GM21390 (cell line): Measurements from ENCODE around the gene SLCO3A1.
"Not testable (repeated sequence)": the region's sequence is repeated elsewhere in the genome, so short reads cannot be mapped to it uniquely, and the experiment has no call there.

Source experiments
- ATAC-seq: cut with Tn5 transposase; IDR thresholded peaks from one replicate; pipeline ENCODE4 v1.9.1; 2021; ENCODE audit not compliant: unreplicated experiment

SLCO3A1 gene

DNA sequence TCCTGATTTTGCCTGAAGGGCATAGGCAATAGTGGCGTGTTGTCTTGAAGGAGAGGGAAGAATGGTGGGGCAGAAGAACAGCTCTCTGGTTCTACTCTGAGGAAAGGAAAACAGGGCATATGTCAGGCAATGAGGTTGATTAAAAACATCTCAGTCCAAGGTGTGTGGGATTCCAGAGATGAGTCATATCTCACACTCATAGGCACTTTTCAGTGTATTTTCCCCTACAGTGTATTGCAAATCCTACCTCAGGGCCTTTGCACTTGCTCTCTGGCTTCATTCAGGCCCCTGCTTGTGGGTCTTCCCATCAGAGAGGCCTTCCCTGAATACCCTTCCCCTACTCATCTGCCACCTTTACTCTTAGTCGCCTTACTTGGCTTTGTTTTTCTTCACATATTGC lies 107.8 kb downstream of the SLCO3A1 start:
- ATAC-seq = no peak

DNA sequence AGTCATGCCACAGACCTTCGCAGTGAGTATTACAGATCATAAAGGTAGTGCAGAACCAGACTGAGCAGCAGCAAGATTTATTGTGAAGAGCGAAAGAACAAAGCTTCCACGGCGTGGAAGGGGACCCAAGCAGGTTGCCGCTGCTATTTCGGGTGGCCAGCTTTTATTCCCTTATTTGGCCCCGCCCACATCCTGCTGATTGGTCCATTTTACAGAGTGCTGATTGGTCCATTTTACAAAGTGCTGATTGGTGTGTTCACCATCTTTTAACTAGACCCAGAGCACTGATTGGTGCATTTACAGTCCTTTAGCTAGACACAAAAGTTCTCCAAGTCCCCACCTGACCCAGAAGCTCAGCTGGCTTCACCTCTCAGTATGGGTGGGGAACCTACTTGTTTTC lies 110.2 kb downstream of the SLCO3A1 start:
- ATAC-seq = not testable (repeated sequence)

DNA sequence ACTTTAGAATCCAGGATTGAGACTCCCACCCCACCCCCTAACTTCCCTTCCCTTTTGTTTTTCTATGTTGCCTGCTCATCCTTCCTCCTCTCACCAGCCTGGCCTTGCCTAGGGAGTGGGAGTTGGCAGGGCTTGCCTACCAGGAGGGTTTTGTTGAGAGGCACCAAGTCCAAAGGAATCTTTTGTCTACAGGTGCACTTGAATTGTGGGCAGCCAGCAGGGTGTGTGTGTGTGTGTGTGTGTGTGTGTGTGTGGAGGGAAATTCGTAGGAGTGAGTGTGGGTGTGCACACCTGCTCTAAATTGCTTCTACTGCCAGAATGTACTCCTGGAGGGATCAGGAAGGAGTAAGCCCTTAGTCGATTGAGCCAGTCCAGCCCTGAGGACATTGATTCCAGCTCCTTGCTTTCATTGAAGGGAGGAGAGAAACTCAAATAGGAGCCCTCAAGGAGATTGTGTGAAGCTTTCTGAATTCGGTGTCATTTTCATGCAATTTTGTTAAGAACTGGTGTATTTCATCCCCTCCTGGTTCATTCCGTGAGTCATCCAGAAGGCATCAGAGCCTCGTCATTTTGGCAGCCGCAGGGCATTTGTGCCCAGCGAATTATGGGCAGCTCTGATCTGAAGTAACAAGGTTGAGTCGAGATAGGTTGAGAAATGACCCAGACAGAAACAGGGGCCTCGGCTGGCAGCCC lies 112.1 kb downstream of the SLCO3A1 start:
- ATAC-seq = no peak

DNA sequence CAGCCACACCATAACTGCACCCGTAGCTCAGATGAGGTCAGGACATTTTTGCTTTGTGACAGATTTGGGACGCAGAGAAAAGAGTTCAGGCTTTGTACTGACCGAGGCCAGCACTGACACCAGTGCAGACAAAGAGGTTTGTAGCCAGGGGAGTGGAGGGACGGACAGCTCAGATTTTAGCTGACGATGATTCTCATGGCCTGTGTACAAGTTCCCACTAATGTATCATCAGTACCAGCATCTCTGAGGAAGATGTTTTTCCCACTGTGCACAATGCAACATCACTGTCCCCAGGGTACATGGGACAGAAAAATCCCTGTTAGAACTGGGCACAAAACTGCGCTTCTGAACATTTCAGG lies 112.7 kb downstream of the SLCO3A1 start:
- ATAC-seq = no peak

DNA sequence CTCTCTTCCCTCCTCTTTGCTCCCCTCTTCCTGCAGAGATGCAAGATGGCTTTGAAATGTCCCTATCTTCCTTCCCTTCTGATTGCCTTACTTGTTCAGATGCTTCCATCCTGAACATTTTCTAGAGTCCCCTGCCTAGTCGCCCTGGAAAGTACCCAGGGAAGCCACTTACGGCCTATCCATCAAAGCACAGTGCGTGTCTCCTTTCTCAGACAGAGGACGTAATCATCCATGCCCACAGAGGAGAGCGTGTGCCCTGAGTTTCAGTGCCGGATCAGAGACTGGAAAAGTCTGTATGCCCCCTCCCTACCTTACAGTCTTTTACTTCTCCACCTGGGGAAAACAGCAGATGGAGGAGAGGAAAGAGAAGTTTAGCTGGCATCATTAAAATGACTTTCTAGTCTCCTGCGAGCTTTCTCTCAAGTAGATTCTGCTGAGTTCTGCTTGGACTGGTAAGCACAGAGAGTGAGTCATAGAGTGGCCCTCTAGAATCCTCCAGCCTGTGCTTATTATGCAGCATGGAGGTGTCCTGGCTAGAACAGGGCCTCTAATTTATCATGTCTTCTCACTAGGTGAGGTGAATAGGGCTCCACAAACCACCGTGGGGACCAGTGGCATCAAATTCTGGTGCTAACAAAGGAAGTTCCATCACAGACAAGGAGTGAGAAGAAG lies 114.6 kb downstream of the SLCO3A1 start:
- ATAC-seq = no peak

DNA sequence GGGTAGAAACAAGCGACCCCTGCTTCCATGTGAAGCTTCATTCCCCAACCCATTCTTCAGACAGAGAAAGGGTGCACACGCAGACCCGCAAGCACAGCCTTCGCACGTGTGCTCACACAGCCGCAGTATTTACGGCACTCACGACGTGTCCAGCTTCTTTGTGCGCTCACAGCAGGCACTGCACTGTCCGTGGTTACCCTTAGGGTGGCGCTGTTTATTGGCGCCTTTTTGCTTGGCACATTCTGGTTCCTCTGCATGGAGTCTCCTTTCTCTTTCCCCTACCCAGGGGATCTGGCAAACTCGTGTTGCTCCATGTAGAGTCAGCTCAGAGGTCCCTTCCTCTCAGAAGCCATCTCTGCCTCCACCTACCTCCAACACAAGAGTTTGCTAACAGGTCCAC lies 115.1 kb downstream of the SLCO3A1 start:
- ATAC-seq = no peak

DNA sequence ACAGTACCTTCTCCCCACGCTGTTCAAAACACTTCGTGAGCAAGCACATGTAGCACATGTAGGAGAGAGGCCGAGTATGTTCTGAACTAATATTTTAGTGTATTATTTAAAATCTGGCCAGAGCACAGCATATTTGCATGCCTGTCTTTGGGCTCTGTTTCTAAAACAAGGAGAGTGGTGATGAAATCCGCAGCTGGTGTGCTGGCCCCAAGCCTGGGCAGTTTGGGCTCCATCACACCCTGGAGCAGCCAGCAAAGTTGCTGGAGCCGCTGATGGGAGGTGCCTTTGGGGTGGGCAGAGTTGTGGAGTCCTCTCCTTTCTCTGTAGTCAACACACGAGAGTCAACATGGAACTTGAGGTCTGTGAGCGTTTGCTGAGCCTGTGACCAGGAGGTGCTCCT lies 116.6 kb downstream of the SLCO3A1 start:
- no peak for ATAC-seq

DNA sequence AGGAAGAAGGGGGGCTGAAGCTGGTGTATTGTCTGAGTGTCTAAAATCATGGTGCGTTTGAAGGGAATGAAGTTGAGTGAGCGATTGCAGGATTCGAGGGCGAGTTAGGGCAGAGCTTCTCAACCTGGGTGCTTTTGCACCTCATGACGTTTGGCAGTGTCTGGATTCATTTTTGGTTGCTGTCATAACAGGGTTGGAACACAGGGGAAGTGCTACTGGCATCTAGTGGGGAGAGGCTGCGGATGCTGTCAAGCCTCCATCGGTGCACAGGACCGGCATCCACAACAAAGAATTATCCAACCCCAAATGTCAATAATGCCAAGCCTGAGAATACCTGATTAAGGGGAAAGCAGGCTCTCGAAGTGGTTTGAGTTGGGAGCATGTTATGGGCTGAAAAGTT lies 120.0 kb downstream of the SLCO3A1 start:
- ATAC-seq = no peak

DNA sequence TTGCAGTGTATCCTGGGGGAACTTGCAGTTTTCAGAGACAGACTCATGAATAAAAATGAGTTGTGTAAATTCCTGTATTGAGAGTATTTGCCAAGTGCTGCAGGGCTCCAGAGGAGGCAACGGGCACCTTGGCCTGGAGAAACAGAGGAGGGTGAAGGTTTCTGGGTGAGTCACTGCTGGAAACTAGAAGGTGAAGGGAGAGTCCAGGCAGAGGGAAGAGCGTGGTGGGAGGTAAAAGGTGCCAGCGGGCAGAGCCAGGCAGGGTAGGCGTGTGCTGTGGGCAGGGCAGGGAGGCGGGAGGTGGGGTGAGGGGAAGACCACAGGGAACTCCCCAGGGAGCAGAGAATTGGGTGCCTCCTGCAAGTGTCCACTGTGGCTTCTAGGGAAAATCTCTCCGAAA lies 120.8 kb downstream of the SLCO3A1 start:
- ATAC-seq = no peak

DNA sequence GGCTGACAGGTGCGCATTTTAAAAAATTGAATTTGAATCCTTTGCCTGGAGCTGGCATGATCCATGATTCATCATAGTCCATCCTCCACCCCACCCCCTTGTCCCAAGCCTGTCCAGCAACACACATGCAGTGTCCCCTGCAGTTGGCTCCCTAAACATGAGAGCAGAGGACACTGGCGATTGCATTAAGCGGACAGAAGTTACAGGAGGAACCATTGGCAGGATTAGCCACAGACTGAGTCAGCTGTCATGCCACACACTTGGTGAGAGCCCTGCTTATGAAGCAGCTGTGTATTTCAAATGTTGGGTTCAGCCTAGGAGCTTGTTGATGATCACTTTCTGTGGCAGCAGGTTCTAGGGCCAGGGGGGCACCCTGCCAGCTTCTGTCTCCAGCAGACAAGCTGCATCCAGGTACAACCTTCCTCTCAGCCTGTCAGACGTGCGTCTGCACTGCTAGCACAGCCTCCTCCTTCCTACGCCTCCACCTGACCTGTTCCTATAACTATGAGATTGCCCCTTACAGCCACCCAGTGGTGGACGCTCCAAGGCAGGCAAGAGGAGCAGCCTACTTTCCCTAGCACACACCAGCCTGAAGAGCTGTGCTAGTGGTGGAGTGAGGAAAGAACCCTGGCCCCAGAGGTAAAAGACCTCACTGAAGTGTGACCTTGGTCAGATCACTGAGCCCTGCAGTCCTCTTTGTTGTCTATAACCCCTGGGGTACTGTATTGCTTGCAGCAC lies 121.9 kb downstream of the SLCO3A1 start:
- ATAC-seq = no peak

DNA sequence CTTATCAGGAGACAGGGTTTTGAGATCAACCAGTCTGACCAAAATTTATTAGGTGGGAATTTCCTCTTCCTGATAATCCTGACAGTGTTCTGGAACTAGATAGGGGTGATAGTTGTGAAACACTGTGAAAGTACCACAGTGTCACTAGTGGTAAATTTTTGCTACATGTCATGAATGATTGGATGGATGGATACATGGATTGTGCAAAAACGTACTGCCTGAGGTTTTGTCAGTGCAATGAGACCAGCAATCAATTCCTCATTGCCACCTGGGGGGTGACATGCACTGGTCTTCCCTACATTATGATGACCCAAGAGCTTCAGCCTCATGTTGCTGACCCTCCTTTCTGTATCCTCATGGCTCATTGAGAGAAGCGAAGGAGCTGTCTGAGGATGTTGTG lies 123.5 kb downstream of the SLCO3A1 start:
- no peak for ATAC-seq

DNA sequence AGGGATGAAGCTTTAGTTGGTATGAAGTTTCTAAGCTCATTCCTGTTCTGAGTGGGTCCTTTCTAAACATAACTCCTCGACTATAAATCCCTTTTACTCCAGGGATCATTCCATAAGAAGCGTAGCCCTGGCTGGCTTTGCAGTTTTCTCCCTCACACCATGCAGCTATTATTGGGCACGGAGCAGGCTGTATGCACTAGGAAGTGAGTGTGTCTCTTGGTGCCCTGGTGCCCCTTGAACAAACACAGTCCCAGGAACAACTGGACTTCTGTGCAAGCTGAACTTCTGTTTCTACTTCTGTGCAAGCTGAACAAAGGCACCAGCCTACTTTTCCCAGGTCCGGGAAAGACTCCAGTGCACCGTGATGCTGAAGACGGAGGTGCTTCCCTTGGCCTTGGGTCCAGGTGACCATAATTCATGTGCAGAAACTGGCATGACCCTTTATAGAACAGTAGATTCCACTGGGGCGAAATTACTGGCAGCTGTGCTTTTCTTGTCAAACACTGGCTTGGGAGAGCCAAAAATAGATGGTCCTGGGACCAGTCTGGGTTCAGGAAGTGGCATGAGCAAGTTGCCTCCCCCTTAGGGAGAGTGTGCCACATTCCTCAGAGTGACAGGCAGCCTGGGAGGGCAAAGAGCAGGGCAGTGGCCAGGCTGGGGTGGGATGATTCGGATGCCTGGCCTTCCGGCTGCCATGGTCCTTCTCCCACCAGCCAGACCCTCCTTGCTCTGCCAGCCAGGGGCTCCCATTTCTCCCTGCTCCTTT lies 127.2 kb downstream of the SLCO3A1 start:
- no peak for ATAC-seq

DNA sequence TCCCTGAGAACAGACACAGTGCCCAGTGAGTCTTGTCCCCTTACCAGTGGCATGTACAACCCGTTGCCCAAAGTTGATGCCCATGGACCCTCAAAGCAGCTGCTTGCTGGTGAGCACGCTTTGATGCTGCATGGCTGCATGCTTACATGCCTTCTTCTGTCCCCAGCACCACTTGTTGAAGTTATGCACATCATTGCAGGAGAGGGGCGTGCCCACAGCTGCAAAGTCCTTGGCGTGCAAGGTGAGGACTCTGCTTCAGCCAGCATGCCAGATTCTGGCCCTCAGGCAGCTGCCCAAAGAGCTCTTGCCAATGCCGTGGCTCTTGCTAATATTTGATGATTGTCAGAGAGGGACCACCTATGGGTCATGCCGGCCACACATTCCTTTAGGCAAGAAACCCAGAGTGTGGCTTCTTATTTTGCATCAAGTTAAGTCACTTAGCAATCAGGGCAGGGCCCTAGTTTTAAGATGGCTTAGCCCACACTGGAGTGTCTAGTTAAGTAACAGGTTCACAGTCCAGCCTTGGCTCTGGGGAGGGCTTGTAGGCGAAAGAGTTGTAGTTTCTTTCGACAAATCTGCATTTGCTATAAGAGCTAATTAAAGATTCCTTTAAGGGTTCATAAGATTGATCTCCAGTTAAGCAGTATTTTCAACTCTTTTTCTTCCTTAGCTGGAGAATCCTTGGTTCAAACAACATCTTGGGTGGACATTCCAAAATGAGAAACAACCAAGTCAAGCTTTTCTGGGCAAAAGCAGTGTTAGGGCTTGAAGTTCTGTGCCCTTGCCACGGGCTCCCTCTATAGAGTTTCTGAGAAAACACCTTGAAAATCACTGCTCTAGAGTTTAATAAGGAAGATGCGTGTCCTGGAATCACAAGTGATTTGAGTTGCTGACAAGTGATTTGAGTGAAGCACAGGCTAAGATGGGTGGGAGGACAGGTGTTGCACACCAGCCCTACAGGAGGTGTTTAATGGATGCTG lies 128.6 kb downstream of the SLCO3A1 start:
- ATAC-seq = no peak

DNA sequence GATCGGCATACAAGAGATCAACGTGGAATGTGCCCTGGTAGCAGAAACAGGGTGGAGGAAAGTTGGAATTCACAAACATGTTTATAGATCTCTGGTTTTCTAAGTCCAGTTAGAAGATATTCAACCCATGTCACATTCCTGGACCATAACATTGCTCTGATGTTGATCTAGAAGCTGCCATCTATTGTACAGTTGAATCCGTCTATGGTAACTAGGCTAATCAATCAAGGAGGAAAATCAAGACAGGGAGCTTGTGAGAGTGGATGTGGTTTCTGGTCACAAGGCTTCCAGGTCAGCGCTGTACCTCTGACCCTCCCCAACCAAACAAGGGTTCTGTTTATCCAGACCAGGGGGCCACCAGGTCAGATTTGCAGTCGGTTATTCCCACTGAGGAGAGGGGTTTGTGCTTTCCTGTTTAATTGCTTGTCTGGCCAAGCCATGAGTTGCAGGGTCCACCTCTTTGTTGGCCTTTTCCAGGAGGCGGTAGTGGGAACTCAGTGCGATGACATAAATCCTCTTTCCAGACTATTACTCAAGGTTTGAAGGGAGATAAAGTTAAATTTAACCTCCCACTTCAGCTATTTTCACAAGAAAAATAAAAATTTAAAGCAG lies 130.3 kb downstream of the SLCO3A1 start:
- no peak for ATAC-seq

DNA sequence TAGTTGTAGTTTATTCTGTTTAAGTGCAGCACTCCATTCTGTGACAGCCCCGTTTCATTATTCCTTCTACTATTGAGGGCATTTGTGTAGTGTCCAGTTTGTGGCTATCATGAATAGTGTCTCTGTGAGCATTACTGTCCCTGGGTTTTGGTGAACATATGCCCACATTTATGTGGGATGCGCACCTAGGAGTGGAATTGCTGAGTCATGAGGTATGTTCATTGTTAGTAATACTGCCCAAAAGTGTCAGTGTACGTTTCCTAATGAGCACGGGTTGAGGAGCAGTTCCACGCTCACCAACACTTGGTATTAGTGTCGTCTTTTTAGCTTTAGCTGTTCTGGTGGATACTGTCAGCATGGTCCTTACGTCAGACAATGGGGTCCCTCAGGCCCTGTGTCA lies 131.8 kb downstream of the SLCO3A1 start:
- ATAC-seq = no peak

DNA sequence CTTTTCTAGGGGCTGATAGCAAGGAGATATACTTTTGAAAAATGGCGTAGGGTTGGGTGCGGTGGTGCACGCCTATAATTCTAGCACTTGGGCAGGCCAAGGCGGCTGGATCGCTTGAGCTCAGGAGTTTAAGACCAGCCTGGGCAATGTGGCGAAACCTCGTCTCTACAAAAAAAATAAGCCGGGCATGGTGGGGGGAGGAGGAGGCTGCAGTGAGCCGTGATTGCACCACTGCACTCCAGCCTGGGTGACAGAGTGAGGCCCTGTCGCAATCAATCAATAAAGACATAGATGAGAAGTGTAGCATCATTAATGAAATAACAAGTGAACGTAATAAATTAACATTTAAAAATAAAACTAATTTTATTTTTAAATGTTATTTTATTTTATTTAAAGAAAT lies 134.6 kb downstream of the SLCO3A1 start:
- no peak for ATAC-seq

DNA sequence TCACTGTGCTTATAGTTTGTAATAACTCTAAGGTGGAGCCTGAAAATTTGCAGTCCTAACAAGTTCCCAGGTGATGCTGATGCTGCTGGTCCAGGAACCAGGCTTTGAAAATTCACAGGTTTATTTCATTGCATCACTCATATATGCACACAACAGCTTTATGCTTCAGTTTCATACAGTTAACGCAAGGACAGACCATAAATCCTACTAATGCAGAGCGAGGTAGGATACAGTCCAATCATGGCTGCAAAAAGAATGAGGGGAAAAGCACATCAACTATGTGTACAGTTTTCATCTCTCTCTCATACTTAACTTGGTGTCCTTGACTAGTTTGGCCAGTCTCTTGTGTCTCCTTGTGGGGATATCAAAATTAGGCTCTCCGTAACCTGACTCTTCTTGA lies 135.1 kb downstream of the SLCO3A1 start:
- ATAC-seq = no peak

DNA sequence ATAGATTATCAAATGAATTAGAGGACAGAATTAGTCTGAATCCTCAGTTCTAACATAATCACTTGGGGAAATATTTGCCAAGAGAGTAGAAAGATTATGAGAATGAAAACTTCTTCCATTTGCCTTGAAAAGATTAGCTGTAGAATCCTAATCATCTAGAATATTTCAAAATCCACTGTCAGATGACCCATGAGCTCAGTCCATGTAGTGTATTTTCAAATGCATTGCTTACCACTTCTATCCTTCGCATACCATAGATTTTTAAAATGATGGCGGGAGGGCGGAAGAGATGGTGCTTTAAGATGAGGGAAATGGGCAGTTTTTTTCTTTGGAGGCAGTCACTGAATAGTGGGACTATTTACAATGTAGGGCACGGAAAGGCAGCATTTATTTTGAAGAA lies 136.3 kb downstream of the SLCO3A1 start:
- ATAC-seq = no peak

DNA sequence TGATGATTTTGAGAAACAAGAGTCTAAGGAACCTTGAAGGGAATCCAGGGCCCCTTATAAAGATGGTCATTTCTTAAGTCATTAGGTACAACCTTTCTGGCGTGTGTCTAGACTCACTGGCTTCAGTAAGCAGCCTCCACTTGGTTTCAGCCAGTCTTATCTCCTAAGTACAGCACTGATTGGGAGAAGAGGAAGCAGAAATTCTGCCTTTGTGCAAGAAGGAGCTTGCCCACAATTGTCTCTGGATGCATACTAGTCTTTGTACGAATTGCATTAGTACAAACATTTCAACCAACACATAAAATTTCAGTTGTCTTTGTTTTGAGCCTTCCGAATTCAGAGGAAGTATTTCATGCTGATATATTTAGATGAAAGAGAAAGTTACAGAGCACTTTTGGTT lies 139.4 kb downstream of the SLCO3A1 start:
- no peak for ATAC-seq

DNA sequence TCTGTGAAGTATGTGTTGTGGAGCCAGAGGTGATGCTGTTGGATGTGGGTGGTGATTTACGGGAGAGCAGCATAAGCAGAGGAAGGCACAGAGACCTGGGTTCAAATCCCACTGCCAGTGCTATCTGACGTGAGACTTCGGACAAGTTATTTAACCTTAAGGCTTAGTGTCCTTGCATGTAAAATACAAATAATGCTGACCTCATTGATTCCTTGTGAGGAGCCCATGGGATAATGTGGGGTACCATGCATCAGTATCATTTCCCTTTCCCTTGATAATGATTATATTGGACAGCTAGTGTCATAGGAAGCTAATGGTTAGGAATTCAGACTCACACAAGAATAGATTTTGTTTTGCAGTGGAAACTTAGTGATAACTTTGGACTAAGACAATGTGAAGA lies 141.6 kb downstream of the SLCO3A1 start:
- no peak for ATAC-seq
